ENCODE results near the gene TM9SF4. TPM values are rescaled to one million over a fixed set of nuclear protein-coding genes. Genes with fewer than 3 reads are reported as not detected.

TM9SF4 gene
- total RNA-seq, 1 donor from 2014 or later: 29.2 TPM

- Histone ChIP-seq H3K27ac (no peak overlapping the region), H3K9me3 (no peaks in the 10 kb centered on the region), H3K4me1 (no peaks in the 10 kb centered on the region), H3K4me3 (no peak overlapping the region), H3K36me3 (peaks cover 57 to 73% of the 10 kb centered on the region in 2 donors), H3K27me3 (no peaks in the 10 kb centered on the region)
- intact Hi-C loops (cut with DNase I): no loop called here
- no peak for DNase-seq (ENCODE audit: low spot score in 2 of 2)
- TF ChIP-seq CTCF (IDR thresholded peaks at IDR 0.05): no peak
Measured at GRCh38 chr20:32153771-32154170, 44.3 kb downstream of the TM9SF4 start.

GRCh38 chr20:32155017-32155981 lies 45.8 kb downstream of the TM9SF4 start:
- H3K36me3 ChIP-seq: peaks cover 59 to 72% of the 10 kb centered on the region in 2 donors
- intact Hi-C loops (cut with DNase I): no loop called here
- H3K27ac ChIP-seq: peak overlapping the region; percentile 1 to 12

GRCh38 chr20:32157611-32158010 lies 48.1 kb downstream of the TM9SF4 start:
- no peak overlapping the region for H3K27ac ChIP-seq
- H3K4me3 ChIP-seq: no peak overlapping the region
- no peaks in the 10 kb centered on the region for H3K27me3 ChIP-seq
- H3K36me3 ChIP-seq: peaks cover 70 to 74% of the 10 kb centered on the region in 2 donors
- no peaks in the 10 kb centered on the region for H3K9me3 ChIP-seq
- no peak for DNase-seq (ENCODE audit: low spot score in 2 of 2)
- H3K4me1 ChIP-seq: no peaks in the 10 kb centered on the region
- TF ChIP-seq CTCF (IDR thresholded peaks at IDR 0.05): no peak
- intact Hi-C loops (cut with DNase I): no loop called here

More at GRCh38 chr20:32155017-32155981, 45.8 kb downstream of the TM9SF4 start:
- no peak overlapping the region for H3K4me3 ChIP-seq
- no peak for TF ChIP-seq CTCF (IDR thresholded peaks at IDR 0.05)
- H3K9me3 ChIP-seq: no peaks in the 10 kb centered on the region
- DNase-seq (ENCODE audit: low spot score in 2 of 2): peak; percentile 65 to 91
- no peaks in the 10 kb centered on the region for H3K4me1 ChIP-seq
- H3K27me3 ChIP-seq: no peaks in the 10 kb centered on the region

GRCh38 chr20:32158351-32158750 lies 48.8 kb downstream of the TM9SF4 start:
- TF ChIP-seq CTCF (IDR thresholded peaks at IDR 0.05): no peak
- Histone ChIP-seq H3K4me3 (no peak overlapping the region), H3K4me1 (no peaks in the 10 kb centered on the region), H3K36me3 (peaks cover 70 to 73% of the 10 kb centered on the region in 2 donors), H3K27me3 (no peaks in the 10 kb centered on the region), H3K9me3 (no peaks in the 10 kb centered on the region), H3K27ac (no peak overlapping the region)
- intact Hi-C loops (cut with DNase I): no loop called here
- DNase-seq (ENCODE audit: low spot score in 2 of 2): no peak

GRCh38 chr20:32158943-32159660 lies 49.6 kb downstream of the TM9SF4 start:
- TF ChIP-seq CTCF (IDR thresholded peaks at IDR 0.05): no peak
- Histone ChIP-seq H3K36me3 (peaks cover 69 to 73% of the 10 kb centered on the region in 2 donors), H3K4me1 (no peaks in the 10 kb centered on the region), H3K27ac (no peak overlapping the region), H3K9me3 (no peaks in the 10 kb centered on the region), H3K4me3 (no peak overlapping the region), H3K27me3 (no peaks in the 10 kb centered on the region)
- DNase-seq (ENCODE audit: low spot score in 2 of 2): no peak
- intact Hi-C loops (cut with DNase I): no loop called here
